Ascending aorta (tissue), 2 donors: Measurements from ENCODE around the gene ATP6V1G1. TPM values are rescaled to one million over a fixed set of nuclear protein-coding genes. Genes with fewer than 3 reads are reported as not detected.

Source experiments
- DNase-seq, 2 donors: peaks; one replicate each; pipeline ENCODE4 v3.0.0-alpha.2; 2019; ENCODE audit warnings: low spot score in 2 of 2
- H3K27ac ChIP-seq, 2 donors: fragments of 200-600 bp; sonication (generic); one replicate each; pipeline ENCODE4 v1.5.1; 2016 to 2017; ENCODE audit warnings: mild to moderate bottlenecking in 1 of 2
- H3K27me3 ChIP-seq: fragments of 200-600 bp; sonication (generic); one replicate; pipeline ENCODE4 v1.5.1; 2017
- H3K36me3 ChIP-seq, 2 donors: fragments of 200-600 bp; sonication (generic); one replicate each; pipeline ENCODE4 v1.5.1; 2016
- H3K4me1 ChIP-seq, 2 donors: fragments of 200-600 bp; sonication (generic); one replicate each; pipeline ENCODE4 v1.5.1; 2016 to 2017; ENCODE audit warnings: mild to moderate bottlenecking in 1 of 2
- H3K4me3 ChIP-seq, 2 donors: fragments of 200-600 bp; sonication (generic); one replicate each; pipeline ENCODE4 v1.5.1; 2016 to 2017; ENCODE audit warnings: mild to moderate bottlenecking in 1 of 2
- H3K9me3 ChIP-seq, 2 donors: fragments of 200-600 bp; sonication (generic); one replicate each; pipeline ENCODE4 v1.5.1; 2016
- intact Hi-C: fragments of 100-400 bp; cut with DNase I; formaldehyde crosslinking; loops from one replicate; pipeline ENCODE4 v1.15.1; 2023
- total RNA-seq: library from RNA; depleted of rRNA; stranded (reverse); fragments of >200 nt; gene quantifications from one replicate; pipeline ENCODE4 v1.1.0, GENCODE V29; 2016
- TF ChIP-seq, protein P1 (sequence below), 3 experiments: fragments of 200-600 bp in 2 of 3; fragments of 450-650 bp in 1 of 3; sonication (generic) in 2 of 3; IDR thresholded peaks; one replicate each; pipeline ENCODE4 v1.5.1; 2016 to 2019; ENCODE audit warnings: antibody characterized with exemption in 3 of 3, mild to moderate bottlenecking in 1 of 3, moderate library complexity in 1 of 3

Gene ATP6V1G1
- total RNA-seq, 1 donor from 2014 or later, result 135 TPM

DNA sequence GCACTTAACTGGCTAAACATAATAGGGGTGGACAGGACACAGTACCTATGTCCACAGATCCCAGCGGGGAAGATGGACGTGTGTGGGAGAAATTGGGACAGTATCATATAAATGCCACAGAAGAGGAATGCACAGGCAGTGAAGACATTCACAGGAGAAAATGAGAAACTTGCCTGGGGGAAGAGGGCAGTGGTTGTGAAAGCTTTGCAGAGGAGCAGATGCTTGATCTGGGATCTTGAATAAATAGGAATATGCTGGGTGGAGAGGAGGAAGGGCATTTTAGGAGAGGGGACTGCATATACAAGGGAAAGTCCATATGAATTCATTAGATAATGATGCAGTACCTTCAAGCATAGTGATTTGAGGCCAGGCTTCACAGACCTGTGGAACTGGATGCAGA, 37.1 kb downstream of the ATP6V1G1 start:
- Histone ChIP-seq H3K4me1 (peaks cover 0 to 3% of the 10 kb centered on the region in 2 donors), H3K36me3 (peaks cover 27 to 33% of the 10 kb centered on the region in 2 donors), H3K27me3 (no peaks in the 10 kb centered on the region), H3K27ac (no peak overlapping the region), H3K9me3 (no peaks in the 10 kb centered on the region), H3K4me3 (no peak overlapping the region)
- TF ChIP-seq, protein P1, sequence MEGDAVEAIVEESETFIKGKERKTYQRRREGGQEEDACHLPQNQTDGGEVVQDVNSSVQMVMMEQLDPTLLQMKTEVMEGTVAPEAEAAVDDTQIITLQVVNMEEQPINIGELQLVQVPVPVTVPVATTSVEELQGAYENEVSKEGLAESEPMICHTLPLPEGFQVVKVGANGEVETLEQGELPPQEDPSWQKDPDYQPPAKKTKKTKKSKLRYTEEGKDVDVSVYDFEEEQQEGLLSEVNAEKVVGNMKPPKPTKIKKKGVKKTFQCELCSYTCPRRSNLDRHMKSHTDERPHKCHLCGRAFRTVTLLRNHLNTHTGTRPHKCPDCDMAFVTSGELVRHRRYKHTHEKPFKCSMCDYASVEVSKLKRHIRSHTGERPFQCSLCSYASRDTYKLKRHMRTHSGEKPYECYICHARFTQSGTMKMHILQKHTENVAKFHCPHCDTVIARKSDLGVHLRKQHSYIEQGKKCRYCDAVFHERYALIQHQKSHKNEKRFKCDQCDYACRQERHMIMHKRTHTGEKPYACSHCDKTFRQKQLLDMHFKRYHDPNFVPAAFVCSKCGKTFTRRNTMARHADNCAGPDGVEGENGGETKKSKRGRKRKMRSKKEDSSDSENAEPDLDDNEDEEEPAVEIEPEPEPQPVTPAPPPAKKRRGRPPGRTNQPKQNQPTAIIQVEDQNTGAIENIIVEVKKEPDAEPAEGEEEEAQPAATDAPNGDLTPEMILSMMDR (IDR thresholded peaks at IDR 0.05), result no peak
- intact Hi-C loops, result no loop called here
- no peak for DNase-seq

DNA sequence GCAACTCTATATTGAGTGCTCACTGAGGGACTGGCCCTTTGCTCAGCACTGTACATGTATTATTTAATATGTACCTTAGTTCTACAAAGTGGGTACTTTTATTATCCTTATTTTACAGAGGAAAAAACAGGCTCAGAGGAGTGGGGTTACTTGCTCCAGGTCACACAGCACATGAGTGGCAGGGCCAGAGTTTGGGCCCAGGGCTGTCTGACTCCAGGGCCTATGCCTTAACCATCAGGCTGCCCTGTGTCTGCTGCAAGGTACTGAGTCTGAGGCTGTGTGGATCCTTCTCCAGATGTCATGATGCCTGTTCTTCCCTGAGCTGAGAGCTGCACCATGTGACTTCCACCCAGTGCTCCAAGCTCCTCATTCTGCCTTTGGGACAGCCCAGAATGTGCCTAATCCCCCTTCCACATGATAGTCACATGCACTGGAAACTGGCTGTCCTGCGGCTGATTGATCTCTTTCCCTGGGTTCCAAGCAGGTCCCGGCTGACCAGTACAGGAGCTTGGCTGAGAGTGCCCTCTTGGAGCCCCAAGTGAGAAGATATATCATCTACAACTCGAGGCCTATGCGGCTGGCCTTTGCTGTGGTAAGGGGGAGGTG, 38.9 kb downstream of the ATP6V1G1 start:
- H3K36me3 ChIP-seq, result peaks cover 39 to 45% of the 10 kb centered on the region in 2 donors

DNA sequence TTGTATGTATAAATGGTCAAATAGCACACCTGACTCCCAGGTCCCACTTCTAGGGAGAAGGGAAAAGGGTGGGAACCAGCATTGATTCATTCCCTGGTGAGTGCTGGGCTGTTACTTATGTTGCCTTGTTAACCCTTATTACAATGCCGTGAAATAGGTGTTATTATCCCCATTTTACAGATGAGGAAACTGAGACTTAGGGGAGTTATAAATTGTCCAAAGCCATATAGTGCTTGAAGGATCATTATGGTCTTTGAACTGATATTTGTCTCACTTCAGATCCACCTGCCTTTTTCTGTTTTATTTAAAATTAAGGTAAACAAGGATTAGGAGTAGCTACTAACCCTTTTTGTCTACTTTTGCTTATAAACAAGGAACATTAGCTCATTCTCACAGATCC, 40.0 kb downstream of the ATP6V1G1 start:
- intact Hi-C loops, result no loop called here
- H3K27me3 ChIP-seq, result no peaks in the 10 kb centered on the region
- no peak overlapping the region for H3K27ac ChIP-seq
- H3K4me1 ChIP-seq, result no peaks in the 10 kb centered on the region
- no peaks in the 10 kb centered on the region for H3K9me3 ChIP-seq
- TF ChIP-seq, protein P1 (IDR thresholded peaks at IDR 0.05), result no peak
- DNase-seq, result no peak
- H3K36me3 ChIP-seq, result peaks cover 46 to 49% of the 10 kb centered on the region in 2 donors
- no peak overlapping the region for H3K4me3 ChIP-seq

More for the DNA sequence above, 38.9 kb downstream of the ATP6V1G1 start:
- H3K4me1 ChIP-seq, result peaks cover 0 to 3% of the 10 kb centered on the region in 2 donors
- H3K27ac ChIP-seq, result no peak overlapping the region
- H3K9me3 ChIP-seq, result no peaks in the 10 kb centered on the region
- DNase-seq, result no peak
- intact Hi-C loops, result no loop called here
- H3K27me3 ChIP-seq, result no peaks in the 10 kb centered on the region
- TF ChIP-seq, protein P1 (IDR thresholded peaks at IDR 0.05), result no peak
- no peak overlapping the region for H3K4me3 ChIP-seq

DNA sequence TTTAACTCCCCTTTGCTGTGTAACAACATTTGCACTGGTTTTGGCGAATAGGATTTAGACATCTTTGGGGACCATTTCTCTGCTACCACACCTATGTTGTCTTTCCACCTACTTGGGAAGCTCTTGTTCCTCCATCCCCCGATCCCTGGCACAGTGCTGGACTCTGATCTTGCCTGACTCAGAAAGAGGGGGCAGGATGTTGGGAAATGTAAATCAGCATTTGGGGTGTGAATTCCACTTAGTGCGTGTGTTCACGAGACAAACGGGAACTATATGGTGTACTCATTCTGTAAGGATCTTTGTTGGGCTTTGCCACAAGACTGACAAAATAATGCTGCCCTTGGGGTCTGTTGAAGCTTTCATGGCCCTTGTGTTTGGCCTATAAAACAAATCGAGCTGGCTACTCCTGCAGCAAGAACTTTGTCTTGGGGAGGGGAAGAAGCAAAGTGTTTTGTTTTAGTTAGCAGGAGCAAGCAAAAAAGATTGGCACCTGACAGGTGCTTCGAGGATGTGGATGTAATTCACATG, 42.1 kb downstream of the ATP6V1G1 start:
- intact Hi-C loops, result no loop called here
- peaks cover 64 to 65% of the 10 kb centered on the region in 2 donors for H3K36me3 ChIP-seq
- no peak overlapping the region for H3K4me3 ChIP-seq
- TF ChIP-seq, protein P1 (IDR thresholded peaks at IDR 0.05), result no peak
- H3K27ac ChIP-seq, result no peak overlapping the region
- no peak for DNase-seq
- no peaks in the 10 kb centered on the region for H3K27me3 ChIP-seq
- H3K9me3 ChIP-seq, result no peaks in the 10 kb centered on the region
- no peaks in the 10 kb centered on the region for H3K4me1 ChIP-seq

DNA sequence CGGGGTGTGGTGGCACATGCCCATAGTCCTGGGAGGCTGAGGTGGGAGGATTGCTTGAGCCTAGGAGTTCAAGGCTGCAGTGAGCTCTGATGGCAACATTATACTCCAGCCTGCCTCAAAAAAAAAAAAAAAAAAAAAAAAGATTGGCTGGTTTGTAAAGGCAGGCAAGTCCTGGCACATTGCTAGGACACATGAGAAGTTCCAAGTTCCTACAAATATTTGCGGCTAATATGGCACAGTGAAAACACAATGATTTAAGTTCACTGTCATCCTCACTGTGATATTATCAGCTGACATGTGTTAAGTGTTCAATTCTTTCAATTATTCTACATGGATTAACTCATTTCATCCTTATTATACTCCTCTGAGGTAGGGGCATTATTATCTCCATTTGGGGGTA, 43.6 kb downstream of the ATP6V1G1 start:
- intact Hi-C loops, result no loop called here
- Histone ChIP-seq H3K36me3 (peaks cover 66 to 70% of the 10 kb centered on the region in 2 donors), H3K4me1 (no peaks in the 10 kb centered on the region), H3K27ac (no peak overlapping the region), H3K4me3 (no peak overlapping the region), H3K27me3 (no peaks in the 10 kb centered on the region), H3K9me3 (no peaks in the 10 kb centered on the region)
- no peak for DNase-seq
- TF ChIP-seq, protein P1 (IDR thresholded peaks at IDR 0.05), result no peak
